Dermis microvascular lymphatic vessel endothelial cell (primary cell): ENCODE results near the gene DIAPH1. TPM values are rescaled to one million over a fixed set of nuclear protein-coding genes. Genes with fewer than 3 reads are reported as not detected.

Experiments used
- DNase-seq, 2 donors: peaks; one replicate each; pipeline versions ENCODE4 v3.0.0 to v3.0.0-alpha.2; 2010; ENCODE audit warnings: low read depth in 2 of 2
- total RNA-seq: library from RNA; depleted of rRNA; stranded (reverse); fragments of >200 nt; gene quantifications from 2 replicates; pipeline ENCODE4 v1.2.1, GENCODE V29; 2014

Gene DIAPH1
- total RNA-seq, 1 donor from 2014 or later: 41.1 TPM

DNA sequence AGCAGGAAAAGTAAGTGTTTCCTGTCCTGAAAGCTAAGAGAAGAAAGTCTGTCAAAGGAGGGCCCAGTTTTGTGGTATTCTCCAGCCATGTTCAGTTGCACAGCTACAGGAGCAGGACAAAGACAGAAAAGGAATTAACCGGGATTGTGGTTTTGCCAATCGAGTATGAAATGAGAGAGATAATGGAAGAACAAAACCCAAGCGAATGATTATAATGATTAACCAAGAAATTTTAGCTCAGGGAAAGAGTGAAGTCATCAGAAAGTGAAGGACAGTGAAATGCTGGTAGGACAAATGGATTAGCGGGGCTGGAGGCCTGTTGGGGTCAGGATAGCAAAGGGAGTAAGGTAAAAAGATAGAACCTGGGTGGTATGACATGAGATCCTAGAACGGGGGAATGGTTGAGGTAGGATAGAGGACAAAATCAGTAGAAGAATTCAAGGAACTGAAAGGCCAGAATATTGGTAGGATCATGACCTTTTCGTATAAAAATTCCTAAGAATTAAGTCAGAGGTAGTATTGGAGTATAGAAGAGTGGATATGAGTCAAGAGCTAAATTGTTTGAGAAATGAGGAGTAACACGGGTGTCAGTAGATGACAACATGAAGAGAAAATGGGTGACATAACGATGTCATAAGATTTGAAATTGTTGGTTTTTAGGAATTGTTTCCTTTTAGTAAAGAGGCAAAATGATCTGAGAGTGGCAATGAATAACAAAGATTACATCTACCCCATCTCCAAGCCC, 52.8 kb downstream of the DIAPH1 start:
- DNase-seq: no peak

DNA sequence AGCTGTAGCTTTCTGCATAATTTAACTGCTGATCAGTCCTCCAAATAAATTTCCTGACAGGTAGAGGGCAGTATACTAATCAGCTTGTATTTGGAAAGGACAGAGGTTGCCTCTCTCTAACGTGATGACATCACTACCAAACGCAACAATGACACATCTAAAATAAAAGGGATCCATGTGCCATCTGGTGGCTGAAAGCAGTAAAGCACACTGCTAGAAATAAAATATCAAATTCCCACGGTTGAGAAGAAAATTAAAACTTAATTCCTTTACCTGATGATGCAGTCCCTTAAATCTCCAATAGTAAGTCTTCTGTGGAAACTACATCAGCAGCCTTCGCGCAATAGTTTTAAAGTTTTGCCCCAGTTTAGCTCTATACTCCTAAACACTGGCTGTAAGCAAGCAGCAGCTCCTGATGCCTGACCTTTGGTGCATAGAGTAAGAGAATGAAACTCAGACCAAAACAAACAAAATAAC, 54.5 kb downstream of the DIAPH1 start:
- peak; percentile 96 to 97 for DNase-seq

GRCh38 chr5:141560725-141561483, 57.9 kb downstream of the DIAPH1 start:
- peak; percentile 98 to 99 for DNase-seq

GRCh38 chr5:141560151-141560550, 58.6 kb downstream of the DIAPH1 start:
- DNase-seq: peak in 1 of 2 donors; percentile 39

GRCh38 chr5:141559461-141559860, 59.3 kb downstream of the DIAPH1 start:
- no peak for DNase-seq

DNA sequence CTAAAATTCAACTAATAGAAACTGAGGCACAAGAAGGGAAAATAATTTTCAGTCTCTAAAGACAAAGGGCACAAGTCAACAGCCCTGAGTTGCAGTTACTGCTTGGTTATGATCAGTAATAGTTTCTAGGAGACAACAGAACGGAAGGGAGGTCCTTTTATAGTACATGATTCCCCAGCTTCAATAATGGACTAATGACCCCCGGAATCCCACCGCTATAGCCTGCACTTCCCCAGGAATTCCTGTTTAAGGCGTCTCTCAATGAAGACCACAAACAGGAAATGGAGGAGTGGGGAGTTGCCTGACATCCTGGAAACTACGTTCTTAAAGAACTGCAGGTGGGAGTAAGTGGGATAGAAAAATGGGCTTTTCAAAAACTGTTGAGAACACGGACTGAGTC, 60.6 kb downstream of the DIAPH1 start:
- DNase-seq: peak; percentile 12 to 58

GRCh38 chr5:141557681-141558136, 61.1 kb downstream of the DIAPH1 start:
- peak; percentile 96 to 97 for DNase-seq

DNA sequence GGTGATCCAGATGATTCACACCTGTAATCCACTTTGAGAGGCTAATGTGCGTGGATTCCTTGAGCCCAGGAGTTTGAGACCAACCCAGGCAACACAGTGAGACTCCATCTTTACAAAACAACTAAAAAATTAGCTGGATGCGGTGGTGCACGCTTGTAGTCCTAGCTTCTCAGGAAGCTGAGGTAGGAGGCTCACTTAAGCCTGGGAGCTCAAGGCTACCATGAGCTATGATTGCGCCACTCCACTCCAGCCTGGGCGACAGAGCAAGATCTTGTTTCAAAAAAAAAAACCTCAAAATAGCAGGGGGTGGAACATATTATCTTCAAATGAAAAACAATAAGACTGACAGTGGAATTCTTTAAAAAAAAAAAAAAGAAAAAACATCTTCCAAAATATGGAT, 70.9 kb downstream of the DIAPH1 start:
- no peak for DNase-seq

DNA sequence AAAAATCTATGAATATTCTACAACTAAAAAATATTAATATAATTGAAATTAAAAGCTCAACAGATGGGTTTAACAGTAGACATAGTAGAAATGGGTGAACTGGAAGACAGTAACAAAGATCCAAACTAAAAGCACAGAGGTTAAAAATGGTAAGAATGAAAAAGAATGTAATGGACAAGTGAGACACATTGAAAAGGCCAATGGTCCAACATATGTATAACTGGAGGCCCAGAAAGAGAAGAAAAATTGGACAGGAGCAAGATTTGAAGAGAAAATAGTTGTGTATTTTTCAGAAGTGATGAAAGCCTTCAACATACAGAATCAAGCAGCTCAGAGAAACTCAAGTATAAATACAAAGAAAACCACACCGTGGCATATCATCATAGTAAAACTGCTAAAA, 71.3 kb downstream of the DIAPH1 start:
- DNase-seq: peak; percentile 29 to 67

DNA sequence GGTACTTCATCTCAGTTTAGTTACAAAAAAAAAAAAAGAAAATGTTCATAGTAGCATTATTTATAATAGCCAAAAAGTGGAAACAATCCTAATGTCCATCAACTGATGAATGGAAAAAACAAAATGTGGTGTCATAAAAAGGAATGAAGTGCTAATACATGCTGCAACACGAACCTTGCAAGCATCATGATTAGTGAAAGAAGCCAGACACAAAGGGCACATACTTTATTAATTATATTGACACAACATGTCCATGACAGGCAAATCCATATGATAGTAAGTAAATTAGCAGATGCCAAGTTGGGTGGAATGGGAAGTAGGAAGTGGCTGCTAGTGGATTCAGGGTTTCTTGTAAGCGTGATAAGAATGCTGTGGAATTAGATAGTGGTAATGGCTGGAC, 75.7 kb downstream of the DIAPH1 start:
- no peak for DNase-seq

- DNase-seq: no peak
Measured at GRCh38 chr5:141534492-141535213, 84.1 kb downstream of the DIAPH1 start.

DNA sequence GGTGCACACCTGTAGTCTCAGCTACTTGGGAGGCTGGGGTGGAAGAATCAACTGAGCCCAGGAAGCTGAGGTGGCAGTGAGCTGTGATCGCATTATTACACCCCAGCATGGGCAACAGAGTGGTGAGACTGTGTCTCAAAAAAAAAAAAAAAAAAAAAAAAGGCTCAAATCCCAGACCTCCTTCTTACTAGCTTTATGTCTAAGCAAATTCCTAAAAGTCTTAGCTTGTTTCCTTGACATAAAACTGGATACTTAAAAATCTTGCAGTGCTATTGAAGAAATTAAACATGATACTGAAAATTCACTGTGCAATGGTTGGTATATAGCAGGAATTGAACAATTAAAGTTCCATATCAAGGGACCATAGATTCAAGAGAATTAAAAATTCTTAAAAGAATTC, 84.9 kb downstream of the DIAPH1 start:
- DNase-seq: no peak

- DNase-seq: no peak
Measured at GRCh38 chr5:141532726-141533125, 86.1 kb downstream of the DIAPH1 start.

DNA sequence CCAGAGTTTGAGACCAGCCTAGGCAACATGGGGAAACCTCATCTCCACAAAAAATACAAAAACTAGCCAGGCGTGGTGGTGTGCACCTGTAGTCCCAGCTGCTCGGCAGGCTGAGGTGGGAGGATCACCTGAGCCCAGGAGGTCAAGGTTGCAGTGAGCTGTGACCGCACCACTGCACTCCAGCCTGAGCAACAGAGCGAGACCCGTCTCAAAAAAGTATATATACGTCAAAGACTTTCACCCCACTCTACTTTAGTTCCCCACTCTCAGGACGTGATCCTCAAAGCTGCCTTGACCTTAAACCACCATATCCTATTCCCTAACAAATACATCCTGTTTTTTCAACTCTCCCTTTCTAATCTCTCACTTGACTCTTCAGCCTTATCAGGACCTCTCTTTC, 88.9 kb downstream of the DIAPH1 start:
- no peak for DNase-seq

- no peak for DNase-seq
Measured at GRCh38 chr5:141529002-141529401, 89.8 kb downstream of the DIAPH1 start.

DNA sequence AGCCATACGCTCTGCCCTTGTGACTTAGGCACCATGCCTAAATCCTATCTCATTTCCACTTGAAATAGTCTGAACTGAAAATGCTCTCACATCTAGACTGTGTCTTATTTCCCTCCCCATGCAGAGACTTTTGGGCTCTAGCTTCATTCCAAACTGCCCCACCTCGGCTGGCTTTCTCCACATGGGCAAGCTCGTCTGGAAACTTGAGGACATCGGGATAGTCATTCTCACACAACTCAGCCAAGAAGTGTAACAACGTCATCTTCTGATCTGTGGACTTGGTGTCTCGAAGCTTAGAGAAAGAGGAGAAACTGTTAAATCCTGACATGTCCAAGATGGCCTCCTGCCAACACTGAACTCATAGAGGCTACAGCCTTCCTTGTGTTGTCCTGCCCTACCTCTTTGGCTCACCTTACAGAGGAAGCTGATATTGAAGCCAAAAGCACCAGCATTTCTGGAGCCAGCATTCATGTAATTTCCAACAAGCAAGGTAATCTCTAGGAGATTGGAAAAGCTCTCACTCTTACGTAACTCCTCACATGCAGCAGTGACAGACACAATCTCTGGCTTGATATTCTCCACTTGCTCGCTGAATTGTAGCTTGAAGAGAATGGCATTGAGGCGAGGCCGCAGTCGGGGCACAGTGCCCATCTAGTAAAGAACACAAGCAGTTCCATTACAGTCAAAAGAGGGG, 90.4 kb downstream of the DIAPH1 start:
- DNase-seq: no peak

DNA sequence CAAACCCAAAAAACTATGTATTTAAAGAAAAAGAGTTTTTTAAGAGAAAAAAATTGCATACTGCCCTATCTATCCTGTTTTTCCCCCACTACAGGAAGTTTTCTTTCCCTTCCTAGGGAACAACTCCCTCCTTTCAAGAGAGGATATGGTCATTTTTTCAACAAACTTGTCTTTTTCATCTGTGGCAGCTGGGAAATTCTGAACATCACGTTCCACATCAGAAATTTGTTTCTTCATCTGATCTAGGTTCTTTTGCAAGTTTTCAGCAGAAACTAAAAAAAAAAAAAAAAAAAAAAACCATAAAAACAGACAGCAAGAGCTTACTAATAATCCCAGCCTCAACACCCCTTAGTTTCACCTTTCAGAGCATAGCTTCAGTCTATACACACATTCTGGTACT, 91.4 kb downstream of the DIAPH1 start:
- no peak for DNase-seq

- DNase-seq: no peak
Measured at GRCh38 chr5:141525653-141526052, 93.1 kb downstream of the DIAPH1 start.

- DNase-seq: peak; percentile 90 to 93
Measured at GRCh38 chr5:141524604-141525597, 93.9 kb downstream of the DIAPH1 start.

- DNase-seq: no peak
Measured at GRCh38 chr5:141523991-141524390, 94.8 kb downstream of the DIAPH1 start.
